Effector memory CD4-positive, alpha-beta T cell (primary cell): Measurements from ENCODE around the gene TRIM77.
"Not testable (repeated sequence)": the region's sequence is repeated elsewhere in the genome, so short reads cannot be mapped to it uniquely, and the experiment has no call there.

Experiments used
- DNase-seq, 3 donors: peaks; one replicate each; pipeline ENCODE4 v3.0.0-alpha.2; 2020
- H3K27ac ChIP-seq: 2 replicates; pipeline ENCODE4 v1.7.0; 2013; ENCODE audit warnings: mild to moderate bottlenecking, low read length, moderate library complexity; ENCODE audit not compliant: insufficient read depth, poor library complexity, severe bottlenecking
- H3K27me3 ChIP-seq: replicated peaks from 2 replicates; pipeline ENCODE4 v1.7.0; 2013; ENCODE audit warnings: mild to moderate bottlenecking, low read length; ENCODE audit not compliant: insufficient read depth, control insufficient read depth, poor library complexity, severe bottlenecking
- H3K36me3 ChIP-seq: 2 replicates; pipeline ENCODE4 v1.7.0; 2013; ENCODE audit warnings: mild to moderate bottlenecking, low read length, moderate library complexity; ENCODE audit not compliant: control insufficient read depth, insufficient read depth
- H3K4me1 ChIP-seq: 2 replicates; pipeline ENCODE4 v1.7.0; 2013; ENCODE audit warnings: low read length, mild to moderate bottlenecking; ENCODE audit not compliant: control insufficient read depth, insufficient read depth, poor library complexity, severe bottlenecking
- H3K4me3 ChIP-seq: 2 replicates; pipeline ENCODE4 v1.7.0; 2013; ENCODE audit warnings: low read length, low read depth, mild to moderate bottlenecking; ENCODE audit not compliant: insufficient read depth, poor library complexity, severe bottlenecking
- H3K9me3 ChIP-seq: 2 replicates; pipeline ENCODE4 v1.7.0; 2013; ENCODE audit warnings: mild to moderate bottlenecking, low read length, moderate library complexity; ENCODE audit not compliant: control insufficient read depth

TRIM77 gene

DNA sequence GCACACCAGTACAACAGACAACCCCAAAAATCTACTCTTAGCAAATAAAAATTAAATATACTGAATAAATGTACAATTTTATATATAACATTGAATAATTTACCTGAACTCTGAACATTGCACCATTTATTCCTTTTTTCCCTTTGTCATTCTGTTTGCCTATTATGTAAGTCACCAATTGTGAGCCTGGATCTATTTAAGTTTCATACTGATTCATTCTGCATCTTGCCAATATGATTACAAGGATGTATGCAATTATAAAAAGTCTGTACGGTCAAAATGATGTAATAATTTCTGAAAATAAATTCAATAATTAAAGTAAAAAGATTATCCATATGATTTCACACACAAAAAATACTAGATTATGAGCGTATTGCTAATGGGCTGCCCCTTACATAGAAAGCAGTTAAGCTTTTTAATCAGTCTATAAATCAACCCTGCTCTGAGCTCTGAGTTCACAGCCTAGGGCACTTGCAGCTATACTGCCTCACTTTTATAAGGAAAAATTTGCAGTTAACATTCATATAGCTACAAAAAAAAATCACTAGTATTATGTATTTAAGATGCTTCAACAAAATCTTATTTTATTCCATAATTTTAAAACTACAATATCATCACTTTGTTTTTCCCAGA lies 14.9 kb downstream of the TRIM77 start:
- not testable (repeated sequence) for H3K27ac ChIP-seq, DNase-seq, H3K36me3 ChIP-seq, H3K9me3 ChIP-seq, H3K27me3 ChIP-seq, H3K4me3 ChIP-seq, H3K4me1 ChIP-seq

- not testable (repeated sequence) for H3K27ac ChIP-seq, H3K36me3 ChIP-seq, H3K4me1 ChIP-seq, H3K27me3 ChIP-seq, H3K4me3 ChIP-seq, DNase-seq, H3K9me3 ChIP-seq
Measured at GRCh38 chr11:89730215-89730614, 20.1 kb downstream of the TRIM77 start.

DNA sequence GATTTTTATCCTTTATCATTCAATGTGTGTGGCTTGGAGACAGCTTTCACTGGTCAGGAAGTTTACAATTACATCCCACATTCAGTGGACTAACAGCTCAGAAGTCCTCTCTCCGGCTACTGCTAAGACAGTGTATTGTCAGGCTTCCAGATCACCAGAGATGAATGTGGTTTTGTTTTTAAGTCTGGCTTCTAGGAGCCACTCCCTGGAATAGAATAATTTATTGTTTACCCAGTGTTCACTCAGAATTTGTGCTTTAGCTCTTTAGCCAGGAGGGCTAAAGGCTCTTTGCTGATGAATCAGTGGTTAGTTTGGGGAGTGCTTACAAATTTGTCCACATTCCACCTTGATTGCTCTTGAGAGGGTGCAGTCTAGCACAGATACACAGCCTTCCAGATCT lies 26.5 kb downstream of the TRIM77 start:
- no peaks in the 10 kb centered on the region for H3K4me1 ChIP-seq
- H3K27me3 ChIP-seq = no peaks in the 10 kb centered on the region
- no peak overlapping the region for H3K4me3 ChIP-seq
- H3K9me3 ChIP-seq = no peaks in the 10 kb centered on the region
- H3K36me3 ChIP-seq = no peaks in the 10 kb centered on the region
- no peak for DNase-seq
- no peak overlapping the region for H3K27ac ChIP-seq

- H3K4me3 ChIP-seq = no peak overlapping the region
- H3K9me3 ChIP-seq = no peaks in the 10 kb centered on the region
- H3K27me3 ChIP-seq = no peaks in the 10 kb centered on the region
- no peak for DNase-seq
- no peak overlapping the region for H3K27ac ChIP-seq
- H3K36me3 ChIP-seq = no peaks in the 10 kb centered on the region
- H3K4me1 ChIP-seq = no peaks in the 10 kb centered on the region
Measured at GRCh38 chr11:89737116-89737515, 27.0 kb downstream of the TRIM77 start.

GRCh38 chr11:89741406-89741805 lies 31.3 kb downstream of the TRIM77 start:
- H3K4me3 ChIP-seq, H3K4me1 ChIP-seq, DNase-seq, H3K9me3 ChIP-seq, H3K36me3 ChIP-seq, H3K27me3 ChIP-seq, H3K27ac ChIP-seq: not testable (repeated sequence)

DNA sequence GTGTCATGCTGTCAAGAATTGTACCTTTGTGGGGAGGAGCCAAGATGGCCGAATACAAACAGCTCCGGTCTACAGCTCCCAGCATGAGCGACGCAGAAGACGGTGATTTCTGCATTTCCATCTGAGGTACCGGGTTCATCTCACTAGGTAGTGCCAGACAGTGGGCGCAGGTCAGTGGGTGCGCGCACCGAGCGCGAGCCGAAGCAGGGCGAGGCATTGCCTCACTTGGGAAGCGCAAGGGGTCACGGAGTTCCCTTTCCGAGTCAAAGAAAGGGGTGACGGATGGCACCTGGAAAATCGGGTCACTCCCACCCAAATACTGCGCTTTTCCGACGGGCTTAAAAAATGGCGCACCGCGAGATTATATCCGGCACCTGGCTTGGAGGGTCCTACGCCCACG lies 34.1 kb downstream of the TRIM77 start:
- not testable (repeated sequence) for H3K27me3 ChIP-seq, H3K4me3 ChIP-seq, H3K4me1 ChIP-seq, H3K27ac ChIP-seq, DNase-seq, H3K9me3 ChIP-seq, H3K36me3 ChIP-seq

- not testable (repeated sequence) for DNase-seq, H3K27me3 ChIP-seq, H3K4me3 ChIP-seq, H3K36me3 ChIP-seq, H3K4me1 ChIP-seq, H3K9me3 ChIP-seq, H3K27ac ChIP-seq
Measured at GRCh38 chr11:89750822-89751221, 40.7 kb downstream of the TRIM77 start.
